ENCODE results near the gene PPFIA1.
"Not testable (repeated sequence)": the region's sequence is repeated elsewhere in the genome, so short reads cannot be mapped to it uniquely, and the experiment has no call there.

The PPFIA1 gene

DNA sequence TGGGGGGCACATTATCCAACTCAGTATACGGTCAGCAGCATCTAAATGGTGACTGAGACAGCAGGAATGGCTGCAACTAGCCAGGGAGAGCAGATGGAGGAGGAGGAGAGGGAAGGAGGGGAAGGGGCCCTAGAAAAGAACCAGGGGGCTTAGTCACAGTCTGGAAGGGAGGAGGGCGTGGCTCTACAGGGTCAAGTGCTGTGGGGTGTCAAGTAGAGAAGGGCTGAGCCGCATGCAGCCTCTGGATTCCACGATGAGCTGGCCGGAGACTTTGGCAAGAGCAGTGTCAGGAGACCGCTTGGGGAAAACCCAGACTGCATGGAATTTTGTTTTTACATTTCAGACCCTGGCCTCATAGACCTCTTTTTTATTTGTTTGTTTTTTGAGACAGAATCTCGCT, 25.8 kb upstream of the PPFIA1 start:
- no peak for DNase-seq (ENCODE audit: low read depth, low spot score)
- no peak overlapping the region for H3K4me3 ChIP-seq
- no peak overlapping the region for H3K27ac ChIP-seq
- no peaks in the 10 kb centered on the region for H3K36me3 ChIP-seq (ENCODE audit: insufficient read depth, low read length)
- no peaks in the 10 kb centered on the region for H3K9me3 ChIP-seq (ENCODE audit: low read depth, low read length)
- TF ChIP-seq FOXP2 (optimal IDR thresholded peaks at IDR 0.05; ENCODE audit: control extremely low read depth, extremely low read length, insufficient read depth) (no peak), EZH2 (IDR thresholded peaks at IDR 0.05) (no peak), POLR2AphosphoS5 (IDR thresholded peaks at IDR 0.05; ENCODE audit: borderline replicate concordance, low read depth, low read length) (no peak)
- H3K9ac ChIP-seq (ENCODE audit: insufficient read length) = no peak overlapping the region

DNA sequence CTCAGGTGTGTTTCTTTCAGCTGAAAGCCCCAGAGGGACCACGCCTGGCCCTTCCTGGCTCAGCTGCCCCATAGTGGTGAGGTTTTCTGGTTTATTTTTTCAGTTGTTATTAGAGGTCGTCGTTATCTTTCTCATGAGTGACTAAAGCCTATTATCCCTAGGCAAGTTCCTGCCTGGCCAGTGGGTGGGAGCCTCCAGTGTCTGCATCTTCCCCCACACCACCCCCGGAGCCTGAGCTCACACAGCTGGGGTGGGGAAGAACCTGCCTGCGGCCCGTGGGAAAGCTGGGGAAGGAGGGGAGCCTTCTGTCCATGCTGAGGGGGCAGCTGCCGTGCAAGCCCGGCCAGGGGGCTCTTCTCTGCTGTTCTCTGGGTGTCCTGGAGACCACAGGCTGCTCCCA, 24.3 kb upstream of the PPFIA1 start:
- no peaks in the 10 kb centered on the region for H3K9me3 ChIP-seq (ENCODE audit: low read depth, low read length)
- H3K27ac ChIP-seq = no peak overlapping the region
- no peak overlapping the region for H3K4me3 ChIP-seq
- no peak for DNase-seq (ENCODE audit: low read depth, low spot score)
- H3K9ac ChIP-seq (ENCODE audit: insufficient read length) = no peak overlapping the region
- TF ChIP-seq EZH2 (IDR thresholded peaks at IDR 0.05) = no peak
- TF ChIP-seq POLR2AphosphoS5 (IDR thresholded peaks at IDR 0.05; ENCODE audit: borderline replicate concordance, low read depth, low read length) = no peak
- no peak for TF ChIP-seq FOXP2 (optimal IDR thresholded peaks at IDR 0.05; ENCODE audit: control extremely low read depth, extremely low read length, insufficient read depth)
- H3K36me3 ChIP-seq (ENCODE audit: insufficient read depth, low read length) = no peaks in the 10 kb centered on the region

DNA sequence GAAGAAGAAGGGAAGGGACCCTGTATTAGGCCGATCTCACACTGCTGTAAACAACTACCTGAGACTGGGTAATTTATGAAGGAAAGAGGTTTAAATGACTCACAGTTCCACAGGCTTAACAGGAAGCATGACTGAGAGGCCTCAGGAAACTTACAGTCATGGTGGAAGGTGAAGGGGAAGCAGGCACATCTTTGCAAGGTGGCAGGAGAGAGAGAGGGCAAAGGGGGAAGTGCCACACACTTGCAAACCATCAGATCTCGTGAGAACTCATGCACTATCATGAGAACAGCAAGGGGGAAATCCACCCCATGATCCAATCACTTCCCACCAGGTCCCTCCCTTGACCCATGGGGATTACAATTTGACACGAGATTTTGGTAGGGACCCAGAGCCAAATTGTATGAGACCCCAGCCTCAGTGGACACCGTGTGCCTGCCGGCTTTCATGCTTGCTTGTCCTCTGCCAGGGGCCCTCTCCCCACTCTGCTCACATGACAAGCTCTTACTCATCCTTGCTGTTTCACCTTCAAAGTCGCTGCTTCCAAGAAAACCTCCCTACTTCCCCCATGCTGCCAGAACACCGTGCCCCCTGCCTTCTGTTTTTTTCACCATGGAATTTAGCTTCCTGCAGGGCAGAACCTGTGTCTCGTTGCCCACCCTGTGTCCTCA, 23.3 kb upstream of the PPFIA1 start:
- H3K27ac ChIP-seq = no peak overlapping the region
- no peaks in the 10 kb centered on the region for H3K9me3 ChIP-seq (ENCODE audit: low read depth, low read length)
- DNase-seq (ENCODE audit: low read depth, low spot score) = no peak
- H3K9ac ChIP-seq (ENCODE audit: insufficient read length) = no peak overlapping the region
- H3K4me3 ChIP-seq = no peak overlapping the region
- no peaks in the 10 kb centered on the region for H3K36me3 ChIP-seq (ENCODE audit: insufficient read depth, low read length)
- TF ChIP-seq POLR2AphosphoS5 (IDR thresholded peaks at IDR 0.05; ENCODE audit: borderline replicate concordance, low read depth, low read length) = no peak
- TF ChIP-seq FOXP2 (optimal IDR thresholded peaks at IDR 0.05; ENCODE audit: control extremely low read depth, extremely low read length, insufficient read depth) = no peak
- TF ChIP-seq EZH2 (IDR thresholded peaks at IDR 0.05) = no peak

DNA sequence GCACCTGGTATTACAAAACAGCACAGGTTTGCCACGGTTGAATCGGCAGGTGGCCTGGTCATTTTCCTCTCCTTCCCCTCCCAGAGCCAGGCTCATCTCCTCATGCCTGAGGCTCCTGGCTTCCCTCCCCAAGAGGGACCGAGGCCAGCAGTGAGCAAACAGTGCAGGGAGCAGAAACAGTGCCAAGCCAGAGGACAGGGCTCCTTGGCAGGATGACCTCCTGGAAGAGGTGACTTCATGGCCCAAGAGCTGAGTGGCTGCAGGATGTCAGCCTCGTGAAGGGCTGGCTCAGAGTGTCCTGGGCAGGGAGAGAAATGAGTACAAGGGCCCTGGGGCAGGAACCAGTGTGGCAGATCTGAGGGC, 22.8 kb upstream of the PPFIA1 start:
- Histone ChIP-seq H3K27ac (no peak overlapping the region), H3K36me3 (ENCODE audit: insufficient read depth, low read length) (no peaks in the 10 kb centered on the region), H3K9me3 (ENCODE audit: low read depth, low read length) (no peaks in the 10 kb centered on the region), H3K4me3 (no peak overlapping the region), H3K9ac (ENCODE audit: insufficient read length) (no peak overlapping the region)
- TF ChIP-seq POLR2AphosphoS5 (IDR thresholded peaks at IDR 0.05; ENCODE audit: borderline replicate concordance, low read depth, low read length) (no peak), EZH2 (IDR thresholded peaks at IDR 0.05) (no peak), FOXP2 (optimal IDR thresholded peaks at IDR 0.05; ENCODE audit: control extremely low read depth, extremely low read length, insufficient read depth) (no peak)
- DNase-seq (ENCODE audit: low read depth, low spot score) = no peak

DNA sequence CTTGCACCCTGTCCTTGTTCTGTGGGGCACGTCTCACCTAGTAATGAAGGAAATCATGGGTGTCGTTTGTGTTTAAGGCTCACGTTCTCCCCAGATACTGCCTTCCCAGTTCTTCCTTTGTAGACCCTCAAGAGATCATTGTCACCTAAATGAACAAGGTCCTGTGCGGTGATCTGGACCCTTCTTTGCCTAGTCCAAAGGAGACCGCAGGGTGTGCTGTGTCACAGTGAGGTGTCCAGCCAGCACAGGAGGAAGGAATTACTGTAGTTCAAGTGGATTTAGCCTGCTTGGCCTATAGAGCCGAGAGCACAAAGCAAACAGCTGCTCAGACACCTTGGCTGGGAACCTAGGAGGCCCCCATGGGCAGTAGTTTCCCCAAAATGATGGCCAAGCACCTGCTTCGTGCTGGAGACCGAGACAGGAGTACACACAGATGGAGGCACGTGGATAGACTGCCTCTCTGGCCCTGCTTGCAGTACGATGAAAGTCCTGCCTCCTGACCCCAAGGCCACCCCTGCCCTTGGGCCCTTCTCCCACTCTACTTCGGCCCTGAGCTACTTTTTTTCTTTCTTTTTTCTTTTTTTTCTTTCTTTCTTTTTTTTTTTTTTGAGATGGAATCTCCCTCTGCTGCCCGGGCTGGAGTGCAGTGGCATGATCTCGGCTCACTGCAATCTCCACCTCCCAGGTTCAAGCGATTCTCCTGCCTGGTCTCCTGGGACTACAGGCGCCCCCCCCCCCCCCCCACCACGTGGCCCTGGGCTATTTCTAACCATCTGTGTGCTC, 19.4 kb upstream of the PPFIA1 start:
- no peaks in the 10 kb centered on the region for H3K9me3 ChIP-seq (ENCODE audit: low read depth, low read length)
- H3K9ac ChIP-seq (ENCODE audit: insufficient read length) = no peak overlapping the region
- H3K27ac ChIP-seq = no peak overlapping the region
- no peak for TF ChIP-seq EZH2 (IDR thresholded peaks at IDR 0.05)
- no peak for TF ChIP-seq POLR2AphosphoS5 (IDR thresholded peaks at IDR 0.05; ENCODE audit: borderline replicate concordance, low read depth, low read length)
- no peak for TF ChIP-seq FOXP2 (optimal IDR thresholded peaks at IDR 0.05; ENCODE audit: control extremely low read depth, extremely low read length, insufficient read depth)
- no peak for DNase-seq (ENCODE audit: low read depth, low spot score)
- H3K36me3 ChIP-seq (ENCODE audit: insufficient read depth, low read length) = no peaks in the 10 kb centered on the region
- H3K4me3 ChIP-seq = no peak overlapping the region

DNA sequence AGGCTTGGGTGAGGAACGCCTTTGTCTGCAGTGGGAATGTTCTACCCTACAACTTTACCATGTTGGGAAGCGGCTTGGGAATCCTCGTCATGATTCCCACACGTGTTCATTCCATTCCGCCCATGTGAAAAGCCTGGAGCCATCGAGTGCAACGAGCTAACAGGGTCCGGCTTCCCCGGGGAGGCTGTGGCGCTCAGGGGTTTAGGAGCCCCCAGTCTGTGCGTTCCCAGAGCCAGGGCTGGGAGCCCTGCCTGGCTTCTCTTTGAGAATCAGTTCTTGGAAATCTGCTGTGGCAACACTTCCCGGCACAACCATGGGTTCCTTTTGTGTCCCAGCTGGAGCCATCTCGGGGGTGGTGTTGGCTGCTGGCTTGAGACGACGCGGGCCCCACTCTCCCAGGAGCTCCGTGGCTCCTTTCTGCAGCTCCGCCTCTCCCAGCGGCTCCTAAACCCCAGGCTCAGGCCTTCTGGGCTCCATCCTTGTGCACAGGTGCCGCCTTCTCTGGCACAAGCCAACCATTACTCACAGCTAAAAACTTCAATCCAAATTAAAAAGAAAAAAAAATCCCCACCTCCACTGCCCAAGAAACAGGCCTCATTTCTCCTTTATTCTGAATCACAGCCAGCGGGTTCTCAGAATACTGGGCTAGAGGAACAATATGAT, 18.7 kb upstream of the PPFIA1 start:
- DNase-seq (ENCODE audit: low read depth, low spot score) = no peak
- no peak for TF ChIP-seq FOXP2 (optimal IDR thresholded peaks at IDR 0.05; ENCODE audit: control extremely low read depth, extremely low read length, insufficient read depth)
- no peak for TF ChIP-seq EZH2 (IDR thresholded peaks at IDR 0.05)
- TF ChIP-seq POLR2AphosphoS5 (IDR thresholded peaks at IDR 0.05; ENCODE audit: borderline replicate concordance, low read depth, low read length) = no peak
- Histone ChIP-seq H3K36me3 (ENCODE audit: insufficient read depth, low read length) (no peaks in the 10 kb centered on the region), H3K9ac (ENCODE audit: insufficient read length) (no peak overlapping the region), H3K9me3 (ENCODE audit: low read depth, low read length) (no peaks in the 10 kb centered on the region), H3K27ac (no peak overlapping the region), H3K4me3 (no peak overlapping the region)

GRCh38 chr11:70252844-70253243, 17.6 kb upstream of the PPFIA1 start:
- no peaks in the 10 kb centered on the region for H3K36me3 ChIP-seq (ENCODE audit: insufficient read depth, low read length)
- no peak for DNase-seq (ENCODE audit: low read depth, low spot score)
- TF ChIP-seq EZH2 (IDR thresholded peaks at IDR 0.05) (no peak), POLR2AphosphoS5 (IDR thresholded peaks at IDR 0.05; ENCODE audit: borderline replicate concordance, low read depth, low read length) (no peak)

DNA sequence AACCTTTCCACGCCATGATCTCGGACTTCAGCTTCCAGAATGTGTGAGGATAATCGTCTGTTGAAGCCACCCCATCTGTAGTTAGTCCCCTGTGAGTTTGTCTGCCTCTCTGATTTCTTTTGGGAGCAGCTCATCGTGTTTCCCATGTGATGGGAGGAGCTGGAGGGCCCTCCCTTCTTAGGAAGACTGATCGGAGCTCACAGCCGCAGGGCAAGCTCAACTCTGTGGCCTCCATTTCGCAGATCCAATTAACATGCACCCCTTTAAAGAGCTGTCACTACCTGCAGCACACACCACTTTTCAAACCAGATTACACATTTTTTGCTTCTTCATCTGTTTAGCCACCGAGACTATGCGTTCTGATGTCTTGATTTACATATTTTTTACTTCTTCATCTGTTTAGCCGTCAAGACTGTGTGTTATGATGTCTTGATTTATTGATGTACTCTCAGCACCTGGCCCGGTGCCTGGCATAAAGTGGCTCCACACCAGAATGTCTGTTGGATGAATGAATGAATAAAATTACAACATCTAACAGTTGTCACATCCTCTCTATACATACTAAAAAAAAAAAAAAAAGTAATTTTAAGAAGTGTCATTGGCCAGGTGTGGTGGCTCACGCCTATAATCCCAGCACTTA, 14.9 kb upstream of the PPFIA1 start:
- no peaks in the 10 kb centered on the region for H3K9me3 ChIP-seq (ENCODE audit: low read depth, low read length)
- H3K27ac ChIP-seq = no peak overlapping the region
- TF ChIP-seq FOXP2 (optimal IDR thresholded peaks at IDR 0.05; ENCODE audit: control extremely low read depth, extremely low read length, insufficient read depth) (no peak), EZH2 (IDR thresholded peaks at IDR 0.05) (no peak), POLR2AphosphoS5 (IDR thresholded peaks at IDR 0.05; ENCODE audit: borderline replicate concordance, low read depth, low read length) (no peak)
- no peak overlapping the region for H3K4me3 ChIP-seq
- H3K36me3 ChIP-seq (ENCODE audit: insufficient read depth, low read length) = no peaks in the 10 kb centered on the region
- no peak for DNase-seq (ENCODE audit: low read depth, low spot score)
- no peak overlapping the region for H3K9ac ChIP-seq (ENCODE audit: insufficient read length)

More at GRCh38 chr11:70252844-70253243, 17.6 kb upstream of the PPFIA1 start:
- no peak overlapping the region for H3K9ac ChIP-seq (ENCODE audit: insufficient read length)
- no peaks in the 10 kb centered on the region for H3K9me3 ChIP-seq (ENCODE audit: low read depth, low read length)
- H3K4me3 ChIP-seq = no peak overlapping the region
- H3K27ac ChIP-seq = no peak overlapping the region

GRCh38 chr11:70259077-70259476, 11.4 kb upstream of the PPFIA1 start:
- not testable (repeated sequence) for DNase-seq (ENCODE audit: low read depth, low spot score); H3K9me3 ChIP-seq (ENCODE audit: low read depth, low read length); H3K27ac ChIP-seq; H3K4me3 ChIP-seq; H3K9ac ChIP-seq (ENCODE audit: insufficient read length); H3K36me3 ChIP-seq (ENCODE audit: insufficient read depth, low read length)

All from SK-N-MC (cell line).